ENCODE measurements around the gene RSU1.

GRCh38 chr10:16746856-16747255, 70.4 kb downstream of the RSU1 start:
- TF ChIP-seq EZH2 (IDR thresholded peaks at IDR 0.05; ENCODE audit: low read depth): no peak
- TF ChIP-seq CTCF (conservative IDR thresholded peaks at IDR 0.05): no peak

All from PC-9 (cell line).